ENCODE results near the gene EARS2. TPM values are rescaled to one million over a fixed set of nuclear protein-coding genes. Genes with fewer than 3 reads are reported as not detected.
A peak's percentile ranks its signal among the peaks of the same experiment; 100 is the strongest.

EARS2 gene
- total RNA-seq, 1 experiment from 2014 or later = 50.1 TPM

DNA sequence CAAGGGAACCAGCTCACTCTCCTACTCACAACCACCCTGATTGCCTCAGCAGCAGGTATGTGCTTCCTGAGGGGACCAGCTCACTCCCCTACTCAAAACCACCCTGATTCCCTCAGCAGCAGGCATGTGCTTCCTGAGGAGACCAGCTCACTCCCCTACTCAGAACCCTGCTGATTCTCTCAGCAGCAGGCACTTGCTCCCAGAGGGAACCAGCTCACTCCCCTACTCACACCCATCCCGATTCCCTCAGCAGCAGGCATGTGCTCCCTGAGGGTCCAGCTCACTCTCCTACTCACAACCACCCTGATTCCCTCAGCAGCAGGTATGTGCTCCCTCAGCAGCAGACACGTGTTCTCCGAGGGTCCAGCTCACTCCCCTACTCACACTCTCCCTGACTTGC is 78.0 kb downstream of the EARS2 start:
- no CpG with 5 or more reads among the region's 3 CpGs for WGBS (ENCODE audit: extremely low coverage, insufficient read length, low lambda C conversion rate)
- Histone ChIP-seq H3K56ac (ENCODE audit: insufficient read length, low read depth, low read length) (no peak overlapping the region), H4K8ac (replicated peaks; ENCODE audit: insufficient read length, low read depth, low read length) (no peak overlapping the region), H3K23me2 (ENCODE audit: insufficient read length, low read depth, low read length, poor library complexity, severe bottlenecking) (no peaks in the 10 kb centered on the region), H3K18ac (ENCODE audit: insufficient read length, low read depth, low read length) (no peak overlapping the region), H3K4me1 (ENCODE audit: insufficient read depth, low read length) (no peaks in the 10 kb centered on the region), H3K79me2 (ENCODE audit: insufficient read depth, low read length) (no peaks in the 10 kb centered on the region), H3K79me1 (ENCODE audit: insufficient read depth, low read depth, low read length, poor library complexity, severe bottlenecking) (no peaks in the 10 kb centered on the region), H3K4me2 (ENCODE audit: insufficient read depth, insufficient read length, low read length) (no peak overlapping the region), H2BK15ac (ENCODE audit: low read depth, low read length) (no peak overlapping the region), H4K5ac (ENCODE audit: insufficient read length, low read depth, low read length) (no peak overlapping the region), H3K14ac (ENCODE audit: insufficient read depth, low read length) (no peak overlapping the region), H3K9me3 (ENCODE audit: control insufficient read depth, low read depth, low read length) (no peaks in the 10 kb centered on the region), H2AFZ (ENCODE audit: low read length) (no peak overlapping the region), H2BK5ac (ENCODE audit: insufficient read length, low read length) (no peak overlapping the region), H3K27ac (ENCODE audit: insufficient read length, low read depth, low read length) (no peak overlapping the region), H4K91ac (ENCODE audit: insufficient read length, low read depth, low read length) (no peak overlapping the region), H3T11ph (ENCODE audit: low read length) (no peak overlapping the region), H2AK5ac (ENCODE audit: insufficient read length, low read length) (no peak overlapping the region), H2BK12ac (ENCODE audit: insufficient read length, low read depth, low read length) (no peak overlapping the region), H4K20me1 (ENCODE audit: control insufficient read depth, insufficient read depth, insufficient read length) (no peaks in the 10 kb centered on the region), H3K9ac (ENCODE audit: extremely low read depth, insufficient read length, low read length) (no peak overlapping the region), H3K4ac (ENCODE audit: low read depth, low read length) (no peak overlapping the region), H2BK20ac (ENCODE audit: low read depth, low read length, poor library complexity, severe bottlenecking) (no peak overlapping the region), H3K23ac (ENCODE audit: insufficient read length, low read depth, low read length) (no peak overlapping the region), H2BK120ac (ENCODE audit: low read depth, low read length, poor library complexity, severe bottlenecking) (no peak overlapping the region), H3K27me3 (ENCODE audit: insufficient read depth, low read length) (no peaks in the 10 kb centered on the region)
- DNase-seq = no peak
- Mint-ChIP-seq H3K4me3 (no peak overlapping the region), H3K4me1 (no peaks in the 10 kb centered on the region), H3K9me3 (no peaks in the 10 kb centered on the region), H3K36me3 (ENCODE audit: insufficient read depth in 1 of 3, low read depth in 3 of 3) (peaks cover 55 to 94% (median 91%) of the 10 kb centered on the region in 3 experiments; a peak in 6 of 7 replicates), H3K27me3 (ENCODE audit: low read depth) (no peaks in the 10 kb centered on the region), H3K27ac (peak overlapping the region in 2 of 3 experiments; percentile 38; a peak in 3 of 7 replicates)
- no peak for TF ChIP-seq CTCF (conservative IDR thresholded peaks at IDR 0.05)

All from H9 (cell line).